ENCODE data around the gene PLOD1. TPM values are rescaled to one million over a fixed set of nuclear protein-coding genes. Genes with fewer than 3 reads are reported as not detected.

Gene PLOD1
- total and polyA plus RNA-seq, 2 of the 13 experiments (the other 11 are each of a cell fraction or from before 2014, with no cell fraction given), result 70.1 to 318 TPM

DNA sequence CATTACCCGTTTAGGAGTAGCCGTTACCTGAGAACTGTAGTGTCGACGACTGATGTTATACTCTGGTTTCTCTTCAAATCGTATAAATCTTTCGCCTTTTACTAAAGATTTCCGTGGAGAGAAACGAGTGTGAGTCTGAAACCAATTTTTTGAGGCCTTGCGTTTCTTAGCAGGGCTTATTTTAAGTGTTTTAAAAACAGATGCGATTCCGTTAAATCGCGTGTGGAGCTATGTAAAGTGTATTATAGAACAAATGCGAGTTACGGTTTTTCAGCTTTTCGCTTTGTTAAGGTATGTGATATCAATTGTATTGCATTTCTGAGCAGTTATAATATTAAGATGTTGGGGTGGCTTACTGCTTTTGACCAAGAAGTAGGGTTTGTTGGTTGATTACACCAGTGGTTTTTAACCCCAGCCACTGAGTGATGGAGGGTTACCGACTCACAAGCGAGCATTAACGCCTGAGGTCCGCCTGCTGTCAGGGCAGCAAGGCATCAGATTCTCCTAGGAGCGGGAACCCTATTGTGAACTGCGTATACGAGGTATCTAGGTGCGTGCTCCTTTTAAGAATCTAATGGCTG, 26.3 kb upstream of the PLOD1 start (continued):
- TF ChIP-seq TFDP1 (CRISPR knock-in tag; IDR thresholded peaks at IDR 0.05; ENCODE audit: borderline replicate concordance) (no peak), GPBP1L1 (CRISPR knock-in tag; IDR thresholded peaks at IDR 0.05) (no peak), SMAD3 (CRISPR knock-in tag; IDR thresholded peaks at IDR 0.05) (peak; percentile 81; the same call in 1 of the 2 replicates), SKIL (CRISPR knock-in tag; IDR thresholded peaks at IDR 0.05; ENCODE audit: borderline replicate concordance) (no peak), GTF2F1 (IDR thresholded peaks at IDR 0.05; ENCODE audit: low read length) (peak; percentile 100), RARG (CRISPR knock-in tag; IDR thresholded peaks at IDR 0.05; ENCODE audit: low read depth) (no peak), ETV6 (CRISPR knock-in tag; conservative IDR thresholded peaks at IDR 0.05) (no peak), ARNT (IDR thresholded peaks at IDR 0.05) (no peak), ZNF207 (IDR thresholded peaks at IDR 0.05; ENCODE audit: borderline replicate concordance) (no peak), KDM4B (CRISPR knock-in tag; IDR thresholded peaks at IDR 0.05) (no peak), NCOA1 (CRISPR knock-in tag; IDR thresholded peaks at IDR 0.05) (peak; percentile 90; the same call in 1 of the 2 replicates), PRPF4 (IDR thresholded peaks at IDR 0.05; ENCODE audit: low read depth, low read length, poor library complexity, severe bottlenecking) (no peak), ZNF607 (CRISPR knock-in tag; IDR thresholded peaks at IDR 0.05; ENCODE audit: borderline replicate concordance) (no peak), CREB1 (IDR thresholded peaks at IDR 0.05) (no peak), CREB1 (CRISPR knock-in tag; IDR thresholded peaks at IDR 0.05) (peak; percentile 93), ZNF740 (CRISPR knock-in tag; IDR thresholded peaks at IDR 0.05) (0 out of 2 replicates have a peak, but pooled peaks have one; percentile 17), ZNF703 (CRISPR knock-in tag; IDR thresholded peaks at IDR 0.05; ENCODE audit: borderline replicate concordance) (no peak), MXD4 (CRISPR knock-in tag; IDR thresholded peaks at IDR 0.05) (no peak; the same call in 1 of the 2 replicates), ZNF224 (CRISPR knock-in tag; IDR thresholded peaks at IDR 0.05) (no peak), ZNF652 (CRISPR knock-in tag; IDR thresholded peaks at IDR 0.05; ENCODE audit: borderline replicate concordance, low read depth) (peak; percentile 23; the same call in 1 of the 2 replicates), HDAC1 (CRISPR knock-in tag; IDR thresholded peaks at IDR 0.05) (no peak), SYNCRIP (IDR thresholded peaks at IDR 0.05; ENCODE audit: insufficient read depth, low read depth, low read length) (no peak), POGZ (CRISPR knock-in tag; IDR thresholded peaks at IDR 0.05) (no peak)
- TF ChIP-seq, protein P1, sequence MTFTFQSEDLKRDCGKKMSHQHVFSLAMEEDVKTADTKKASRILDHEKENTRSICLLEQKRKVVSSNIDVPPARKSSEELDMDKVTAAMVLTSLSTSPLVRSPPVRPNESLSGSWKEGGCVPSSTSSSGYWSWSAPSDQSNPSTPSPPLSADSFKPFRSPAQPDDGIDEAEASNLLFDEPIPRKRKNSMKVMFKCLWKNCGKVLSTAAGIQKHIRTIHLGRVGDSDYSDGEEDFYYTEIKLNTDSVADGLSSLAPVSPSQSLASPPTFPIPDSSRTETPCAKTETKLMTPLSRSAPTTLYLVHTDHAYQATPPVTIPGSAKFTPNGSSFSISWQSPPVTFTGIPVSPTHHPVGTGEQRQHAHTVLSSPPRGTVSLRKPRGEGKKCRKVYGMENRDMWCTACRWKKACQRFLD (CRISPR knock-in tag; IDR thresholded peaks at IDR 0.05; ENCODE audit: borderline replicate concordance), result no peak
- TF ChIP-seq, protein P2, sequence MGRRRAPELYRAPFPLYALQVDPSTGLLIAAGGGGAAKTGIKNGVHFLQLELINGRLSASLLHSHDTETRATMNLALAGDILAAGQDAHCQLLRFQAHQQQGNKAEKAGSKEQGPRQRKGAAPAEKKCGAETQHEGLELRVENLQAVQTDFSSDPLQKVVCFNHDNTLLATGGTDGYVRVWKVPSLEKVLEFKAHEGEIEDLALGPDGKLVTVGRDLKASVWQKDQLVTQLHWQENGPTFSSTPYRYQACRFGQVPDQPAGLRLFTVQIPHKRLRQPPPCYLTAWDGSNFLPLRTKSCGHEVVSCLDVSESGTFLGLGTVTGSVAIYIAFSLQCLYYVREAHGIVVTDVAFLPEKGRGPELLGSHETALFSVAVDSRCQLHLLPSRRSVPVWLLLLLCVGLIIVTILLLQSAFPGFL (CRISPR knock-in tag; IDR thresholded peaks at IDR 0.05), result no peak
